ENCODE data around the gene CBX4.

DNA sequence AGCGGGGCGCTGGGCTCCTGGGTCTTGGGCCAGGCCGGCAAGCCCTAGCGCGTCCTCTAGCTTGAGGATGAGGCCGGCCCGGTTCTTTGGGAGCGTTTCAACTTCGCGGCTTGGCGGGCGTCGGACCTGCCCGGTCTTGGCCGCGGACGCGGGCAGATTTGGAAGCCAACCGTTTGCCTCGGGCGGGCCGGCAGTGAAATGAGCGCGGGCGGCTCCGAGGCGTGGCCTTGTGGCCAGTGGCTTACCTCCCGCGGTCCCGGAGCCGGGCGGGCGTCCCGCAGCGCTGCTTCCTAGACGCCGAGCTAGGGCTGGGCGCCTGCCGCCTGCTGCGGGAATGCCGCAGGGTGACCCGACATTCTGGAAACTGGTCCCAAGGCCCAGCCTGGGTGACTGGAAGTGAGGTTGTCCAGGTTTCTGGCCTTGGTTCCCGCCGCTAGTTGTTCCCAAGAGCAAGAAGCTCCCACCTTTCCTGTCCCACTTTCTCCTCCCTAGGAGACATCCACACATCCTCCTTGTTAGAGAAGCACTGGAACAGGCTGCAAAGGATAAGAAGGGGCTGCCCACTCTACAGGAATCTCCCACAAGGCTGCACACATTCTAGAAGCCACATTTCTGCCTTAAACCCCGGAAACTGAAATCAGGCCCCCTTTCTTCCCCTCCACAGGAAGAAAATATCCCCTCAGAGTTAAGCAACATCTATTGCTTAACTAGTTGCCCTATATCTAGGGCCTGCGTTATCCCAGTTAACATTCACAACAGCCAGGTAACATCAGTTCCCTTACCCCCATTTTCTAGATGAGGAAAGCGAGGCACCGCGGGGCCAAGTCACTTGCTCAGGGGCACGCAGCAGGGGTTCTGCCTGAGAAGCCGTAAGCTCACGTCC lies 37.8 kb downstream of the CBX4 start:
- TF ChIP-seq, protein P1, sequence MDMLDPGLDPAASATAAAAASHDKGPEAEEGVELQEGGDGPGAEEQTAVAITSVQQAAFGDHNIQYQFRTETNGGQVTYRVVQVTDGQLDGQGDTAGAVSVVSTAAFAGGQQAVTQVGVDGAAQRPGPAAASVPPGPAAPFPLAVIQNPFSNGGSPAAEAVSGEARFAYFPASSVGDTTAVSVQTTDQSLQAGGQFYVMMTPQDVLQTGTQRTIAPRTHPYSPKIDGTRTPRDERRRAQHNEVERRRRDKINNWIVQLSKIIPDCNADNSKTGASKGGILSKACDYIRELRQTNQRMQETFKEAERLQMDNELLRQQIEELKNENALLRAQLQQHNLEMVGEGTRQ (IDR thresholded peaks at IDR 0.05; ENCODE audit: borderline replicate concordance, low read depth, low read length) = no peak
- TF ChIP-seq POLR2AphosphoS5 (IDR thresholded peaks at IDR 0.05; ENCODE audit: low read depth, low read length) (no peak), FOSL2 (IDR thresholded peaks at IDR 0.05; ENCODE audit: borderline replicate concordance, low read depth) (no peak), EP300 (IDR thresholded peaks at IDR 0.05; ENCODE audit: borderline replicate concordance in 1 of 2, low read depth in 1 of 2, low read length in 1 of 2) (no peak), EZH2phosphoT487 (IDR thresholded peaks at IDR 0.05; ENCODE audit: borderline replicate concordance, low read depth) (no peak), SMC3 (IDR thresholded peaks at IDR 0.05; ENCODE audit: low read depth, low read length) (no peak), RXRA (IDR thresholded peaks at IDR 0.05; ENCODE audit: borderline replicate concordance, low read depth) (no peak), CHD2 (IDR thresholded peaks at IDR 0.05; ENCODE audit: low read length, partially characterized antibody) (no peak)
- TF ChIP-seq, protein P2, sequence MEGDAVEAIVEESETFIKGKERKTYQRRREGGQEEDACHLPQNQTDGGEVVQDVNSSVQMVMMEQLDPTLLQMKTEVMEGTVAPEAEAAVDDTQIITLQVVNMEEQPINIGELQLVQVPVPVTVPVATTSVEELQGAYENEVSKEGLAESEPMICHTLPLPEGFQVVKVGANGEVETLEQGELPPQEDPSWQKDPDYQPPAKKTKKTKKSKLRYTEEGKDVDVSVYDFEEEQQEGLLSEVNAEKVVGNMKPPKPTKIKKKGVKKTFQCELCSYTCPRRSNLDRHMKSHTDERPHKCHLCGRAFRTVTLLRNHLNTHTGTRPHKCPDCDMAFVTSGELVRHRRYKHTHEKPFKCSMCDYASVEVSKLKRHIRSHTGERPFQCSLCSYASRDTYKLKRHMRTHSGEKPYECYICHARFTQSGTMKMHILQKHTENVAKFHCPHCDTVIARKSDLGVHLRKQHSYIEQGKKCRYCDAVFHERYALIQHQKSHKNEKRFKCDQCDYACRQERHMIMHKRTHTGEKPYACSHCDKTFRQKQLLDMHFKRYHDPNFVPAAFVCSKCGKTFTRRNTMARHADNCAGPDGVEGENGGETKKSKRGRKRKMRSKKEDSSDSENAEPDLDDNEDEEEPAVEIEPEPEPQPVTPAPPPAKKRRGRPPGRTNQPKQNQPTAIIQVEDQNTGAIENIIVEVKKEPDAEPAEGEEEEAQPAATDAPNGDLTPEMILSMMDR (IDR thresholded peaks at IDR 0.05) = no peak
- TF ChIP-seq, protein P3, sequence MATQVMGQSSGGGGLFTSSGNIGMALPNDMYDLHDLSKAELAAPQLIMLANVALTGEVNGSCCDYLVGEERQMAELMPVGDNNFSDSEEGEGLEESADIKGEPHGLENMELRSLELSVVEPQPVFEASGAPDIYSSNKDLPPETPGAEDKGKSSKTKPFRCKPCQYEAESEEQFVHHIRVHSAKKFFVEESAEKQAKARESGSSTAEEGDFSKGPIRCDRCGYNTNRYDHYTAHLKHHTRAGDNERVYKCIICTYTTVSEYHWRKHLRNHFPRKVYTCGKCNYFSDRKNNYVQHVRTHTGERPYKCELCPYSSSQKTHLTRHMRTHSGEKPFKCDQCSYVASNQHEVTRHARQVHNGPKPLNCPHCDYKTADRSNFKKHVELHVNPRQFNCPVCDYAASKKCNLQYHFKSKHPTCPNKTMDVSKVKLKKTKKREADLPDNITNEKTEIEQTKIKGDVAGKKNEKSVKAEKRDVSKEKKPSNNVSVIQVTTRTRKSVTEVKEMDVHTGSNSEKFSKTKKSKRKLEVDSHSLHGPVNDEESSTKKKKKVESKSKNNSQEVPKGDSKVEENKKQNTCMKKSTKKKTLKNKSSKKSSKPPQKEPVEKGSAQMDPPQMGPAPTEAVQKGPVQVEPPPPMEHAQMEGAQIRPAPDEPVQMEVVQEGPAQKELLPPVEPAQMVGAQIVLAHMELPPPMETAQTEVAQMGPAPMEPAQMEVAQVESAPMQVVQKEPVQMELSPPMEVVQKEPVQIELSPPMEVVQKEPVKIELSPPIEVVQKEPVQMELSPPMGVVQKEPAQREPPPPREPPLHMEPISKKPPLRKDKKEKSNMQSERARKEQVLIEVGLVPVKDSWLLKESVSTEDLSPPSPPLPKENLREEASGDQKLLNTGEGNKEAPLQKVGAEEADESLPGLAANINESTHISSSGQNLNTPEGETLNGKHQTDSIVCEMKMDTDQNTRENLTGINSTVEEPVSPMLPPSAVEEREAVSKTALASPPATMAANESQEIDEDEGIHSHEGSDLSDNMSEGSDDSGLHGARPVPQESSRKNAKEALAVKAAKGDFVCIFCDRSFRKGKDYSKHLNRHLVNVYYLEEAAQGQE (IDR thresholded peaks at IDR 0.05; ENCODE audit: low read depth, low read length) = no peak

Data from SK-N-SH (cell line).